ENCODE results near the gene CCNF.

GRCh38 chr16:2457946-2458345, 28.7 kb downstream of the CCNF start:
- TF ChIP-seq, protein P1, sequence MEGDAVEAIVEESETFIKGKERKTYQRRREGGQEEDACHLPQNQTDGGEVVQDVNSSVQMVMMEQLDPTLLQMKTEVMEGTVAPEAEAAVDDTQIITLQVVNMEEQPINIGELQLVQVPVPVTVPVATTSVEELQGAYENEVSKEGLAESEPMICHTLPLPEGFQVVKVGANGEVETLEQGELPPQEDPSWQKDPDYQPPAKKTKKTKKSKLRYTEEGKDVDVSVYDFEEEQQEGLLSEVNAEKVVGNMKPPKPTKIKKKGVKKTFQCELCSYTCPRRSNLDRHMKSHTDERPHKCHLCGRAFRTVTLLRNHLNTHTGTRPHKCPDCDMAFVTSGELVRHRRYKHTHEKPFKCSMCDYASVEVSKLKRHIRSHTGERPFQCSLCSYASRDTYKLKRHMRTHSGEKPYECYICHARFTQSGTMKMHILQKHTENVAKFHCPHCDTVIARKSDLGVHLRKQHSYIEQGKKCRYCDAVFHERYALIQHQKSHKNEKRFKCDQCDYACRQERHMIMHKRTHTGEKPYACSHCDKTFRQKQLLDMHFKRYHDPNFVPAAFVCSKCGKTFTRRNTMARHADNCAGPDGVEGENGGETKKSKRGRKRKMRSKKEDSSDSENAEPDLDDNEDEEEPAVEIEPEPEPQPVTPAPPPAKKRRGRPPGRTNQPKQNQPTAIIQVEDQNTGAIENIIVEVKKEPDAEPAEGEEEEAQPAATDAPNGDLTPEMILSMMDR (IDR thresholded peaks at IDR 0.05), result no peak
- no peak for TF ChIP-seq POLR2A (IDR thresholded peaks at IDR 0.05)
